Mammary epithelial cell (primary cell): ENCODE measurements around the gene CD52.

Experiments
- CTCF ChIP-seq, 2 donors: IDR thresholded peaks in 1 of 2; conservative IDR thresholded peaks in 1 of 2; 2 replicates each; pipeline ENCODE4 v1.5.1; 2011 to 2012; ENCODE audit warnings: inconsistent platforms in 2 of 2, low read length in 2 of 2, mild to moderate bottlenecking in 2 of 2, control low read depth in 1 of 2, low read depth in 1 of 2; ENCODE audit not compliant: insufficient read depth in 1 of 2; ENCODE audit errors: extremely low read depth in 1 of 2
- EZH2 ChIP-seq: IDR thresholded peaks from 2 replicates; pipeline ENCODE4 v1.6.1; 2012; ENCODE audit warnings: low read length, inconsistent platforms, borderline replicate concordance

- TF ChIP-seq CTCF (conservative IDR thresholded peaks at IDR 0.05 in 1 of 2, IDR thresholded peaks at IDR 0.05 in 1 of 2; ENCODE audit: extremely low read depth in 1 of 2, insufficient read depth in 1 of 2, low read depth in 1 of 2, low read length in 2 of 2): no peak
- TF ChIP-seq EZH2: no peak
Observed at GRCh38 chr1:26367441-26367840, 49.7 kb downstream of the CD52 start.
